DND-41 (cell line): Measurements from ENCODE around the gene HIBCH.

Experiments
- CTCF ChIP-seq: IDR thresholded peaks from 2 replicates; pipeline ENCODE4 v1.5.1; 2012; ENCODE audit warnings: borderline replicate concordance, low read length, moderate library complexity, mild to moderate bottlenecking; ENCODE audit not compliant: poor library complexity, severe bottlenecking; ENCODE audit errors: extremely low read depth
- EZH2 ChIP-seq: IDR thresholded peaks from 3 replicates; pipeline ENCODE4 v1.6.1; 2012; ENCODE audit warnings: borderline replicate concordance, low read depth, mild to moderate bottlenecking, moderate library complexity, low read length, inconsistent platforms; ENCODE audit not compliant: severe bottlenecking

DNA sequence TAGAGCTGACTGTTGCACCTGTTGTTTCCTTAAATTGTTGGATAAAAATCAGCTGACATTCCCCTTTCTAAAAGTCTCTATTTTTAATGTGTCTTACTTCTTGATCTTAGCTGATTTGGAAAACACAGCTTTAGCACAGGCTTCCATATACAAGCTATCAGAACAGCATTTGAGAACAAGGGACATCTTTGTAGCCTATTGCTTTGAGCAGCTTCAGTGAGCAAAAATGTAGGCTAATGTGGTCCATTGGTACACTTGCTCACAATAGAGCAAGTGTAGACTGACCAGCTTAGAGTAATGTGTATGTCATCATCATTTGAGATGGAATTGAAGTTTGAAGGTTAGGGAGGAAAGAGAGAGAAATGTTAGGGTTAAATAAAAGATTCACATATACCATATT, 30.7 kb upstream of the HIBCH start:
- TF ChIP-seq CTCF (no peak), EZH2 (no peak)
